Measurements from ENCODE around the gene PPIL3. TPM values are rescaled to one million over a fixed set of nuclear protein-coding genes. Genes with fewer than 3 reads are reported as not detected.

PPIL3 gene
- total and polyA plus RNA-seq, 9 of the 15 experiments (the other 6 are each of a cell fraction or from before 2014, with no cell fraction given) = 22.4 to 66.2 (median 49.0) TPM

- Histone ChIP-seq H3K79me2 (ENCODE audit: control insufficient read depth, insufficient read depth, low read length) (0 out of 3 replicates have a peak, but pooled peaks cover 2% of the 10 kb centered on the region), H3K27ac (ENCODE audit: extremely low read depth, low read depth, low read length) (no peak overlapping the region), H3K27me3 (ENCODE audit: control insufficient read depth in 2 of 2, insufficient read depth in 2 of 2, low read length in 2 of 2) (no peaks in the 10 kb centered on the region), H3K36me3 (ENCODE audit: control insufficient read depth, insufficient read depth, low read length) (peaks cover 54% of the 10 kb centered on the region), H3K4me3 (no peak overlapping the region), H3K9me1 (ENCODE audit: control insufficient read depth, insufficient read depth, low read length) (no peaks in the 10 kb centered on the region), H3K9me3 (replicated peaks; ENCODE audit: control insufficient read depth, insufficient read depth, low read depth, low read length) (no peaks in the 10 kb centered on the region), H3K9ac (ENCODE audit: insufficient read depth in 1 of 2, low read depth in 2 of 2, low read length in 2 of 2) (no peak overlapping the region), H3K4me2 (ENCODE audit: insufficient read depth, low read length) (no peak overlapping the region), H2AFZ (ENCODE audit: low read depth, low read length) (no peak overlapping the region), H4K20me1 (replicated peaks; ENCODE audit: control insufficient read depth, insufficient read depth, low read length) (no peaks in the 10 kb centered on the region), H3K4me1 (replicated peaks in 1 of 2; ENCODE audit: control insufficient read depth in 2 of 2, insufficient read depth in 2 of 2, low read length in 2 of 2) (no peaks in the 10 kb centered on the region; a peak in 1 of 5 replicates)
- in situ Hi-C loops (cut with MboI) = no loop called here
- POLR2A ChIA-PET = interaction anchor here (0.6 to 3.9 kb wide), 6 partner anchors 8 to 24 kb away, joined by 3 to 27 read pairs (median 6); partner anchors contain the start of gene CLK1
- 90% methylated on average over 6 of the region's 6 CpGs for WGBS (ENCODE audit: insufficient coverage, low coverage, missing lambda C conversion rate)
- TF ChIP-seq POLR2AphosphoS2 (IDR thresholded peaks at IDR 0.05; ENCODE audit: low read length) (peak; percentile 20; the same call in 1 of the 2 replicates), ZBED1 (IDR thresholded peaks at IDR 0.05) (peak; percentile 13; the same call in 1 of the 2 replicates), BRD9 (IDR thresholded peaks at IDR 0.05; ENCODE audit: low read depth, partially characterized antibody) (no peak), ILF3 (IDR thresholded peaks at IDR 0.05; ENCODE audit: borderline replicate concordance) (peak; percentile 77; the same call in 1 of the 2 replicates), ZFX (CRISPR knock-in tag; IDR thresholded peaks at IDR 0.05) (peak; percentile 22; the same call in 1 of the 2 replicates), POLR2A (conservative IDR thresholded peaks at IDR 0.05) (peak; percentile 47; the same call in 1 of the 2 replicates), SUPT5H (IDR thresholded peaks at IDR 0.05) (peak; percentile 32; the same call in 1 of the 2 replicates), ZBTB8A (IDR thresholded peaks at IDR 0.05; ENCODE audit: partially characterized antibody) (no peak), KDM1A (IDR thresholded peaks at IDR 0.05) (no peak), ZNF764 (CRISPR knock-in tag; IDR thresholded peaks at IDR 0.05; ENCODE audit: low read depth) (no peak), ZNF444 (CRISPR knock-in tag; IDR thresholded peaks at IDR 0.05) (no peak), ELF4 (CRISPR knock-in tag; IDR thresholded peaks at IDR 0.05) (0 out of 2 replicates have a peak, but pooled peaks have one; percentile 18), MYNN (IDR thresholded peaks at IDR 0.05) (0 out of 2 replicates have a peak, but pooled peaks have one; percentile 3), MYNN (CRISPR knock-in tag; IDR thresholded peaks at IDR 0.05) (no peak), ZSCAN29 (IDR thresholded peaks at IDR 0.05) (no peak), POLR2AphosphoS5 (IDR thresholded peaks at IDR 0.05; ENCODE audit: control insufficient read depth, insufficient read depth, low read depth, low read length) (peak; percentile 37)
- BruUV-seq (replicated peaks) = TSS peak; percentile 29
- CTCF ChIA-PET (ENCODE audit: low intra/inter-chr PET ratio) = no interaction called here
- FAIRE-seq (no peak), DNase-seq (ENCODE audit: extremely low read depth in 1 of 4, low spot score in 3 of 4) (no peak), ATAC-seq (peak; percentile 37)
- intact Hi-C loops (cut with micrococcal nuclease) = loop anchor here (2.0 kb wide), 1 partner anchor 139 kb away; no protein-coding TSS in a partner anchor
Measured at GRCh38 chr2:200851398-200852248, 37.3 kb downstream of the PPIL3 start.
